NCI-H82 (cell line): Measurements from ENCODE around the gene AGPAT3.
"Not testable (repeated sequence)": the region's sequence is repeated elsewhere in the genome, so short reads cannot be mapped to it uniquely, and the experiment has no call there.

Experiments used
- DNase-seq: peaks from one replicate; lab custom pipeline; 2025; lab: John Stamatoyannopoulos, UW

The AGPAT3 gene

DNA sequence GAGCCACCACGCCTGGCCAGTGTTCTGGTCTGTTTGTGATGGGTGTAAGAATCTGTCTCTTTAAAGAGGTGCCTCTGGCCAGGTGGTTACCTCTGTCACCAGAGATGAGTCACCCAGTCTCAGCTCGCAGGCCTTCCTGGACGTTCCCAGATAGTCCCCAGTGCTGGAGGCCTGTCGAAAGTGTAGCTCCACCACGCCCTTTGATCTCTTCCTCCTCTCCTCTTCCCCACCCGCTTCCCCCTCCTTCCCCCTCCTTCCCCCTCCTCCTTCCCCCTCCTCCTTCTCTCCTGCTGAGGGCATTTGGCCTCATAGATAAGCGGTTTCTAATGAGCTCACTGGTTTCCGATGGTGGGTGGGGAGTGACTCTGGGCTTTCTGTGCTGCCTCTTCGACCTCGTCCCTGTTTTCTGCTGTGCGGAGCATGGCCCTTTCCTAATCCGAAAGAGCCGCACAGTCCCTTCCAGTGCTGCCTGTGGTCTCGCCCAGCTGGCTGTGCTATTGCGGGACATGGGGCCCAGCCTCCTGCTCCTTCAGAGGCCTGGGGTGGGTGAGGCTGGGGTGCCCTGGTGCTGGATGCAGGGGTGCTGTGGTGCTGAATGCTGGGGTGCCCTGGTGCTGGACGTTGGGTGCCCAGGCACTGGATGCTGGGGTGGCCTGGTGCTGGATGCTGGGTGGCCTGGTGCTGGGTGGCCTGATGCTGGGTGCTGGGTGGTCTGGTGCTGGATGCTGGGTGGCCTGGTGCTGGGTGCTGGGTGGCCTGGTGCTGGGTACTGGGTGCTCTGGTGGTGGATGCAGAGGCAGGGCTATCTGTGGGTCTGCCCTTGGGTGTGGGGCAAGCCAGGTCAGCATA is 19.2 kb downstream of the AGPAT3 start:
- DNase-seq: peak; percentile 95

DNA sequence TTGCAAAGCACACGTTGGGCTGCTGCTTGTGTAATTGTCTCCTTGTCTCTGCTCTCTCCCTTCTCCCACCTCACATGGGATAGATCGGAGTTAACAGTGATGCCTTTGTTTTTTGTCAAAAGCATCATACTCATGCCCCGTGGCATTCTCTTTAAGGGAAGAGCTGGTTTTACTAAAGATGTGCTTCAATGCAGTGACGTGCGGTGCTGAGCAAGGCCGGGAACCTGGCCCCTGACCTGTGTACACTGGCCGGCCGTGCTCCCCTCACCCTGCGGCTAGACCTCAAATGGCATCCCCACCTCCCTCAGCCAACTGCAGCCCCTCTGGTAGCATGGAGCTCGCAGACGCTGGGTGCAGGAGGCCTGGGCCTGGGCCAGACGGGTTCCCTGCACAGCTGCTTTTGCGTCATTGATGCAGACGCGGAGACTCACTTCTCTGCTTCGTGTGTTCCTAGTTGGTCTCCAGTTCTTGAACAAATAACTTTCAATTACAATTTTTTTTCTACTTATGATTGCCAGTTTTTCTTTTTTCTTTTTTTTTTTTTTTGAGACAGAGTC is 19.9 kb downstream of the AGPAT3 start:
- DNase-seq: no peak

DNA sequence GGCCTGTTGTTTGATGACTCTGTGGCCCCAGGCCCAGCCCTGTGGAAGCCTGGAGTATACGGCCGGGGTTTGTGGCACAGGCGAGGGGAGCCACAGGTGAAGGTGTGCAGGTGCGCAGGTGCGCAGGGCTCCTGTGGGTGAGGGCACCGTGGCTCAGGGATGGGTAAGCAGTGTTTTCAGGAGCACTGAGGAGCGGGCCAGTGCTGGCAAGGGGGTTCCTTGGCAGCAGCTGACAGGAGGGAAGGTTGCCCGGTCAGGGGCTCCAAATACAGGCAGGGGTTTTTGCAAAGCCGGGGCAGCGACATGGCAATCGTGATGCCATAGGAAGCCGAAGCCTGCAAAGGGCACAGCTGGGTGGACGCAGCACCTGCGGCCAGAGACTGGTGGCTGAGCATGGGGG is 20.7 kb downstream of the AGPAT3 start:
- DNase-seq: no peak

DNA sequence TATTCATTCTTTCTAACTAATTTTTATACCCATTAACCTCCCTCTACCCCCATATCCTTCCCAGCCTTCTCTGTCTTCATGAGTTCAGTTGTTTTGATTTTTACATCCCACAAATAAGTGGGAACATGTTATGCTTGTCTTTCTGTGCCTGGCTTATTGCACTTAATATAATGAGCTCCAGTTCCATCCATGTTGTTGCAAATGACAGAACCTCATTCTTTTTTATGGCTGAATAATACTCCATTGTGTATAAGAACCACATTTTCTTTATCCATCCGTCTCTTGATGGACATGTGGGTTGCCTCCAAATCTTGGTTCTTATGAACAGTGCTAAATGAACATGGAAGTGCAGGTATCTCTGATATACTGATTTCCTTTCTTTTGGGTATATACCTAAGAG is 21.5 kb downstream of the AGPAT3 start:
- no peak for DNase-seq

DNA sequence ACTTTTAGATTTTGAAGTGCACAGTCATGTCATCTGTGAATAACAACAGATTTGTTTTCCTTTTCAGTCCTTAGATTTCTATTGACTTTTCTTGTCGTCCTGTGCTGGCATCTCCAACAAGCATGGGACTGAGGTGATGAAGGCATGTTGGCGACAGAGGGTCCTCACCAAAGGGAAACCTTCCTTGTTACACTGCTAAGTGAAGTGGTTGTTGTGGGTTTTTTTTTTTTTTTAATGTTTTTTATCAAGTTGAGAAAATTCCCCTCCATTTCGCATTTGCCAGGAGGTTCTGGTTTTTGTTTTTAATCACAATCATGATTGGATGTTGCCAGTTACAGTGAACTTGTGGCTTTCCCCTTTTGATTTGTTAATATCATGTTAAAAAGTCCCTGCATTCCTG is 24.0 kb downstream of the AGPAT3 start:
- DNase-seq: no peak

DNA sequence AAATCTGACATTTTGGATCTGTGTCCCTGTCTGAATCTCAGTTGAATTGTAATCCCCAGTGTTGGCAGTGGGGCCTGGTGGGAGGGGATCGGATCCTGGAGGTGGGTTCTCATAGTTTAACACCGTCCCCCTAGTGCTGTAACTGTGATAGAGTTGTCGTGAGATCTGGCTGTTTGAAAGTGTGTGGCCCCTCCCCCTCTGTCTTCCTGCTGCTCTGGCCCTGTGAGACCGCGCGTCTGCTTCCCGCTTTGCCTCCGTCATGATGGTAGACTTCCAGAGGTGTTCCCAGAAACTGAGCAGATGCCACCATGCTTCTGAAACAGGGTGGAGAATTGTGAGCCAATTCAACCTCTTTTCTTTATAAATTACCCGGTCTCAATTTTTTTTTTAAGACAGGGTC is 25.0 kb downstream of the AGPAT3 start:
- no peak for DNase-seq

DNA sequence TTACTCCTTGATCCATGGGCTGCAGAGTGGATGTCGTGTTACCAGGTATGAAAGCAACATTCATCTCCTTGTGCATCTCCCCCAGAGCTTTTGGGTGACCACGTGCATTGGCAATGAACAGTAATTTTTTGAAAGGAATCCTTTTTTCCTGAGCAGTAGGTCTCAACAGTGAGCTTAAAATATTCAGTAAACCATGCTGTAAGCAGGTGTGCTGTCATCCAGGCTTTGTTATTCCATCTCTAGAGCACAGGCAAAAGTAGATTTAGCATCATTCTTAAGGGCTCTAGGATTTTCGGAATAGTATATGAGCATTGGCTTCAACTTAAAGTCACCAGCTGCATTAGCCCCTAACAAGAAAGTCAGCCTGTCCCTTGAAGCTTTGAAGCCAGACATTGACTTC is 27.3 kb downstream of the AGPAT3 start:
- no peak for DNase-seq

DNA sequence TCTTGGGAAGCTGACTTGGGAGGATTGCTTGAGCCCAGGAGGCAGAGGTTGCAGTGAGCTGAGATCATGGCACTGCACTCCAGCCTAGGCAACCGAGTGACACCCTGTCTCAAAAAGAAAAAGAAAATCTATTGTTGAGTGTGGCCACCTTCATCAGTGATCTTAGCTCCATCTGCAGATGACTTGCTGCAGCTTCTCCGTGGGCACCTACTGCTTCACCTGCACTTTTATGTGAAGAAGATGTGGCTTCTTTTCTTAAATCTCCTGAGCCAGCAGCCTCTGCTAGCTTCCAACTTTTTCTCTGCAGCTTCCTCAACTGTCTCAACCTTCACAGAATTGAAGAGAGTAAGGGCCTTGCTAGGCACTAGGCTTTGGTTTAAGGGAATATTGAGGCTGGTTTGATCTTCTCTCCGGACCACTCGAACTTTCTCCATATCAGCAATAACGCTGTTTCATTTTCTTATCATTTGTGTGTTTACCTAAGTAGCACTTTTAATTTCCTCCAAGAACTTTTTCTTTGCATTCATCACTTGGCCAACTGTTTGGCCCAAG is 28.0 kb downstream of the AGPAT3 start:
- no peak for DNase-seq

DNA sequence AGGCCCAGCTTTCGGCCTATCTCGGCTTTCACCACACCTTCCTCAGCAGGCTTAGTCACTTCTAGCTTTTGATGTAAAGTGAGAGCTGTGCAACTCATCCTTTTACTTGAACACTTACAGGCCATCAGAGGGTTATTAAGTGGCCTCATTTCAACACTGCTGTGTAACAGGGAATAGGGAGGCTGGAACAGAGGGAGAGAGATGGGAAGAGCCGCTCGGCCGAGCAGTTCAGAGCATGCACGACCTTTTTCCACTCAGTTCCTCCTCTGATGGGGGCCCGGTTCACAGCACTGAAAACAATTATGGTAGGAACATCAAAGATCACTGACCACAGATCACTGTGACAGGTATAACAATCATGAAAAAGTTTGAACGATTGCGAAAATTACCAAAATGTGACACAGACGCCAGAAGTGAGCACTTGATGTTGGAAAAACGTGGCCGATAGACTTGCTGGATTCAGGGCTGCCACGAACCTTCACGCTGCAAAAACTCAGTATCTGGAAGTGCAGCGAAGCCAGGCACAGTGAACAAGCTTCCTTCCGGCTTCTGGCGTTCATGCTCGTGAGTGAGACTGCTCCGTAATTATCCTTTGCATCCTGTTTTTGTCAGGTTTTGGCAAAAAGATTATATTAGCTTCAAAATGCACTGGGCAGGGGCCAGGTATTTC is 28.6 kb downstream of the AGPAT3 start:
- no peak for DNase-seq

DNA sequence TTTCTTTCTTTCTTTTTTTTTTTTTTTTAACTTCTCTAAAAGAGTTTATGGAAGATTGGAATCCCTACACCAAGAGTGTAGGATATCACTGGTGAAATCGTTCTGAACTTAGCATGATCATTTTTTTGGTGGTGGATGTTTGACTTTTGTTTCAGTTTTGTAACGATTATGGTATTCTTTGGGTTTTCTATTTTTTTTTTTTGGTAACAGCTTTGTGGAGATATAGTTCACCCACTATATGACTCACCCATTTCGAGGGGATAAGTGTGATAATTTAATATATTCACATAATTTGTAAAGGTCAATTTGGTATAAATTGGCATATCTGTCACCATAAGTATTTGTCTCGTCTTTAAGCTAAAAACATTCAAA is 29.2 kb downstream of the AGPAT3 start:
- no peak for DNase-seq

DNA sequence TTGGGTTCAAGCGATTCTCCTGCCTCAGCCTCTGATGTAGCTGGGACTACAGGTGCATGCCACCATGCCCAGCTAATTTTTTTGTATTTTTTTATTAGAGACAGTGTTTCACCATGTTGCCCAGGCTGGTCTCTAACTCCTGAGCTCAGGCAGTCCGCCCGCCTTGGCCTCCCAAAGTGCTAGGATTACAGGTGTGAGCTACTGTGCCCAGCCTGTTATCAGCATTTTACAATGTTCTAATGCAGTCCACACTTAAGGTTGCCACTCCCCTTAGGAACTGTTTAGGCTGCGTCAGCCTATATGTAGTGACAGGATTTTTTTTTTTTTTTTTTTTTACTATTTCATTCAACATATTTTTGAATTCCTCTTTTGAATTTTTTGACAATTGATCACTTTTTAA is 30.2 kb downstream of the AGPAT3 start:
- DNase-seq: no peak

DNA sequence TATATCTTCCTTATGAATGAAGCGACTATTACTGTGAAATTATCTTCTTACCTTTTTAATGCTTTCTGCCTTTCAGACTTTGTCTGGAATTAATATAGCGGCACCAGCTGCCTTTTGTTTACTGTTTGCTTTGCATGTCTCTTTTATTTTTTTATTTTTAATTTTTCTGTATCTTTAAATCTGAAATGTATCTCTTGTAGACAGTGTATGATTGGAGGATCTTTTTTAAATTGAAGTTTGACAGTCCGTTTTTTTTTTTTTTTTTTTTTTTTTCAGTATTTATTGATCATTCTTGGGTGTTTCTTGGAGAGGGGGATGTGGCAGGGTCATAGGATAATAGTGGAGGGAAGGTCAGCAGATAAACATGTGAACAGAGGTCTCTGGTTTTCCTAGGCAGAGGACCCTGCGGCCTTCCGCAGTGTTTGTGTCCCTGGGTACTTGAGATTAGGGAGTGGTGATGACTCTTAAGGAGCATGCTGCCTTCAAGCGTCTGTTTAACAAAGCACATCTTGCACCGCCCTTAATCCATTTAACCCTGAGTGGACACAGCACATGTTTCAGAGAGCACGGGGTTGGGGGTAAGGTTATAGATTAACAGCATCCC is 31.8 kb downstream of the AGPAT3 start:
- DNase-seq: not testable (repeated sequence)

DNA sequence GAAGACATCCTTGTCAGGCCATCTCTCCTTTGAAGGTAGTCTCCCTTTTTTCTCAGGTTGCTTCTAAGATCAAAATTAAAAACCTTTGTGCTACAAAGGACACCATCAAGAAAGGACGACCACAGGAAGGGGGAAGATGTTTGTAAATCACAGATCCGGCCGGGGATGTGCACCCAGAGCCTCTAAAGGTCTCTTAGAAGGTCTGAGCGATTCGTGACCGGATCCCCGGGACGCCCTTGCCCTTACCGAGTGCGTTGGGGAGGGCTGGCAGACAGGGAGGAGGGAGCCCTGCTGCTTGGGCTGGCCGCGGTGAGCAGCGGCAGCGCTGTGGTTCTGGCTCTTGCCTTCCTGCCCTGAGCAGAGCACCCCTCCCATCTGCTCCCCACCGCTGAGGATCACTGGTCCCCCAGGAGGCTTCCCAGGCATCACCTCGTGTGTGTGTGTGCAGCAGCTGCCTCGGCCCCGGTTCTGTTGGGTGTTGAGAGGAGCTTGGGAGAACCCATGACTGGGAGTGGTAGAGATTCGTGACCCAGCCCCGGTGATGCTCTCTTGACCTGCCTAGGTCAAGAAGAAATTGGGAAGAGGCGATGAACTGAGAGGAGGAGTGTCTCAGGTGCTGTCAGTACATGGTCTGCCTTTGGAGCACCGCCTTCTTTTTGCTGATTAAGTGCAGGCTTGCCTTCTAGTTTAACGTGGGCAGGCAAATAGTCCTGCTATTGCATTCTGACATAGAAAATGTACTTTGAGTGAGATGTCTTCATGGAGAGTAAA is 34.5 kb downstream of the AGPAT3 start:
- DNase-seq: no peak

DNA sequence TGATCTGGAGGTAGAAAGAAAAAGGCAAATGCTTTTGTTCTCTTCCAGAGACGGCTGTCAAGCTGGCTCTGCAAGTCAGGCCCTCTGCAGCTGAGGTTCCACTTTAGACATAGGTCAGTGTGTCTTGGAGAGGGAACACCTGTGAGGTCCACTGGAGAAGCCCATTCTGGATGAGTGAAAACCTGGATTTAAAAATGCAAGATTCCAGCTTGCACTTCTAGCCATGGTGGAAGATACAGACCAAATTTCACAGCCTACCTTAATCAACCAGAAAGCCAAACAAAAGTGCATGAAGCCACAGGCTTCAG is 35.0 kb downstream of the AGPAT3 start:
- no peak for DNase-seq

DNA sequence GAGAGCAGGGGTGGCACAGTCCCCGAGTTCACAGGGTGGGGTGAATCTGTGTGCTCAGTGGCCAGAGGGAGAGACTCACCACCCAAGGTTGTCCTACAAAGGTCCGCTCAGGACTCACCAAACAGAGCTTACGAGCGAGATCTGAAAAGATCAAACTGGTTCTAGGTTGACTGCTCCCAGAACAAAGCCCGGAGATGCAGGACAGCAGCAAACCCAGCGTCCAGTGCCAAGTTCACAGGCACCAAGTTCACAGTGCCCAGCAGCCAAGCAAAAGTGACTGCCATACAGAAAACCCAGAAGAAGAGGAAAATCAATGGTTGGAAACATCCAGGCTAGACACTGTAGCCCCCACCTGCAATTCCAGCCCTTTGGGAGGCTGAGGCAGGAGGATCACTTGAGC is 35.7 kb downstream of the AGPAT3 start:
- DNase-seq: no peak

DNA sequence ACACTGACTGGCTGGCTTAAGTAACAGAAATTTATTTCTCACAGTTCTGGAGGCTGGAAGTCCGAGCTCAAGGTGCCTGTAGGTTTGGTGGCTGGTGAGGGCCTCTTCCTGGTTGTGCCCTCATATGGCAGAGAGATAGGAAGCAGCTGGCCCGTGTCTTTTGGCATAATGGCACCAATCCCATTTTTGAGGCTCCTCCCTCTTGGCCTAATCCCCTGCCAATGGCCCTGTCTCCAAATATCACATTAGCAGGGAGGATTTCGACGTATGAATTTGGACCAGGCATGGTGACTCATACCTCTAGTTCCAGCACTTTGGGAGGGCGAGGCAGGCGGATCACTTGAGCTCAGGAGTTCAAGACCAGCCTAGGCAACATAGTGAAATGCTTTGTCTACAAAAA is 37.4 kb downstream of the AGPAT3 start:
- peak; percentile 71 for DNase-seq

DNA sequence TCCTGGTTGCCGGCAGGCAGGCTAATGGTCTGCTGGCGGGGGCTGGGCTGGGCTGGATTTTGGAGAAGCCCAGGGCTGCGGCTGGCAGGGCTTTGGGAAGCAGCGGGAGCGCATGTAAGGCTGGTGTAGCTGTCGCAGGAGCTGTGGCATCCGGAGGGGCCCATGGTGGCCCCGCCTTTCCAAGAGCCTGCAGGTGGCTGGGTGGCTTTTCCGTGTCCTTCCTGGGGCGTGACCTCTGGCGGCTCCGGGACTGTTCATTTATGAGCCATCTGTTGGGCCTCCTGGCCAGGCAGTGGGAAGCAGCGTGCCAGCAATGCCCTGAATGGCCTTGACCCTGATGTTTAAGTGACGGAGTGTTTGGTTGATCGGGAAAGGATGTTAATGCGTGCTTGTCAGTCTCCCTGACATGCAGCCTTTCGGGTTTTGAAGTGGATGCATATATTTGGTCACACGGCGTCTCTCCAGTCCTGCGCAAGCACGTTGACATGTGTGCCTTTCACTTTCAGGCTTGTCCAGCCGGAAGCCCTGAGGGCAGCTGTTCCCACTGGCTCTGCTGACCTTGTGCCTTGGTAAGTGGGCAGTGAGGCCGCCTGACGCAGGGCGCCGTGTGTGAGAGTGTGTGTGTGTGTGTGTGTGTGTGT is 38.5 kb downstream of the AGPAT3 start:
- no peak for DNase-seq

DNA sequence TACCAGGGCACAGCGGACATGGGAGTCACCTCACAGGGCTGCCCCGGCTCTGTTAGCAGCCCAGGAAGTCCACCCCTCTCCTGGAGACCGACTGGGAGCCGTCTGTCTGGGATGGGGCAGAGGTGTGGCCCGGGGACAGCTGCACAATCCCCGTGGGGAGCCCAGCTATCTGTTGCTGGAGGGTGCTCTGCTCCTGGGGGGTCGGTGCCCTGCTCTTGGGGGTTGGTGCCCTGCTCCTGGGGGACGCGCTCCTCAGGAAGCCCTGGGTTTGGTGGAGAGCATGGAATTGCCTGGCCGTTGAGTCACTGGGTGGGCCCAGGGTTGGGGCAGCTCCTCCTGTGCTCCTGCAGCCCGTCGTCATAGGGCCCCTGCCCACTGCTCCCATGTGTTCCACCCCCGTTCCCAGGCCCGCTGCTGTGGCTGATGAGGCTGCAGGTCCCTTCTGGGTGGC is 39.3 kb downstream of the AGPAT3 start:
- DNase-seq: no peak

DNA sequence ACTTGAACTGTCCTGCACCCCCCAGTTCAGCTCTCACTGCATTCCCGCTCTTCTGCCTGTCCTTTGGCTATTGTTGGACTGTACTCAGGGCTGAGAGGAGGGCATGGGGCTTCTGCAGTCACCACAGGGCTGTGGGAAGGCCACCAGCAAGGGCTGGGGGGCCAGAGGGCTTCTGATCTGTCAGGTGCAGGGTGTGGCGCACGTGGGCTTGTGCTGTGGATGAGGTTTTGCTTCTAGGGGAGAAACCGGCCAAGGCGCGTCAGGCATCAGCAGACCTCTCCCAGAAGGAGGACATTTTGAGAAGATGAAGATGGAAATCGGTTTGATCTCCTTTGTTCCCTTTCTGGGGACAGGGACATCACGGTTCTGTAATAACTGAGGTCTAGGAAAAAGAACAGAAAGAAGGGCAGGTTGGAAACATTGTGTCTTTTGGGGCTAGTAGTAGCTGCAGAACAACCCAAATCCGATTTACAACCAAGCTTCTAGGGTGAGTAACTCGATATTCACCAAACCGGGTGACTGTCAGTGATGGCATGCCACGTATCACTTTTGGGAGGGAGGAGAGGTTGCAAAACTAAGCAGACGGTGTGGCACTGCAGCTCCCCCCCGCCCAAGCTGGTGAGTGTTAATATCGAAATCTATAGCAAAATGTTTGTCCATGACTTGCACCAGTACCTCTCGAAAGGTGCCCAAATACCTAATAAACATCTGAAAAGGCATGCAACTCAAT is 40.9 kb downstream of the AGPAT3 start:
- no peak for DNase-seq

DNA sequence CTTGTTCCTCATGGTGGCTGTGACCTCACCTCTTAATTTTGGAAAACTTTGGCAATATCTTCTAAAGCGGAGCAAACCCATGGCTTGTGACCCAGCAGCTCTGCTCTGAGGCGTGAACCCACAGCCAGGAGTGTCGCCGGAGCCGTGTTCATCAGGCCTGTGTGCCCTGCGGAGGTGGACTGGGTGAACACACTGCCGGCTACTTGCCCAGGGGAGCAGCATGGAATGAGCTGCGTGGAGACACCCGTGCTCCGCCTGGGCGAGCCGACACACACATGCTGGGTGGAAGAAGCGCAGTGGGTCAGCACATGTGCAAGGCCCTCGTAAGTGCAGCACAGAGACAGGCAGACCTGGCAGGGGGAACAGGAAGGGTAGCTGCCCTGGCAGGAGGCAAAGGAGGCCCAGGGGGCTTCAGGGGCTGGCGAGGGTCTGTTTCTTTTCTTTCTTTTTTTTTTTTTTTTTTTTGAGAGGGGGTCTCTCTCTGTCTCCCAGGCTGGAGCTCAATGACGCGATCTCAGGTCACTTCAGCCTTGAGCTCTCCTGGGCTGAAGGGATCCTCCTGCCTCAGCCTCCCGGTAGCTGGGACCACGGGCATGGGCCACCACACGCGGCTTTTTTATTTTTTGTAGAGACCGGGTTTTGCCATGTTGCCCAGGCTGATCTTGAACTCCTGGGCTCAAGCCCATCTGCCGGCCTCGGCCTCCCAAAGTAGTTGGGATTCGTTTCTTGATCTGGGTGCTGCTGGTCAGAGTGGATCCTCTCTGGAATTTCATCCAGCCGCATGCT is 41.8 kb downstream of the AGPAT3 start:
- no peak for DNase-seq
